ENCODE data around the gene TSPAN13. TPM values are rescaled to one million over a fixed set of nuclear protein-coding genes. Genes with fewer than 3 reads are reported as not detected.

TSPAN13 gene
- total and polyA plus RNA-seq, 2 of the 8 experiments (the other 6 are each of a cell fraction or from before 2014, with no cell fraction given), result 15.3 to 28.1 TPM

GRCh38 chr7:16773884-16774283, 20.3 kb downstream of the TSPAN13 start:
- no peaks in the 10 kb centered on the region for H3K23me2 ChIP-seq (ENCODE audit: low read depth, low read length)
- no peak overlapping the region for H3K23ac ChIP-seq (ENCODE audit: insufficient read length)
- H3K27ac ChIP-seq (ENCODE audit: low read depth, low read length), result no peak overlapping the region
- no peak overlapping the region for H3K18ac ChIP-seq (ENCODE audit: extremely low read depth, low read length)
- 87% methylated on average over 2 of the region's 2 CpGs; no CpG with 5 or more reads in 1 of the 2 experiments for WGBS, 2 experiments (ENCODE audit: extremely low coverage in 1 of 2, insufficient coverage in 1 of 2, insufficient read length in 1 of 2, insufficient replicate concordance in 2 of 2, low coverage in 1 of 2, low lambda C conversion rate in 2 of 2, missing lambda C conversion rate in 1 of 2)
- H2BK120ac ChIP-seq (replicated peaks; ENCODE audit: low read depth, low read length), result no peak overlapping the region
- ChIA-PET CTCF (ENCODE audit: partially characterized antibody) (no interaction called here), POLR2A (ENCODE audit: partially characterized antibody) (no interaction called here)
- no peaks in the 10 kb centered on the region for H3K36me3 ChIP-seq (ENCODE audit: control insufficient read depth in 2 of 4, insufficient read depth in 4 of 4, low read length in 3 of 4)
- FAIRE-seq (no peak), DNase-seq (ENCODE audit: low read depth in 1 of 2, low spot score in 2 of 2) (no peak)
- H3K4me1 ChIP-seq (replicated peaks in 1 of 4; ENCODE audit: control insufficient read depth in 3 of 4, insufficient read depth in 4 of 4, low read length in 3 of 4), result peaks cover 0 to 8% (median 5%) of the 10 kb centered on the region in 4 experiments; a peak in 3 of 7 replicates
- no peaks in the 10 kb centered on the region for H3K27me3 ChIP-seq (replicated peaks in 1 of 4; ENCODE audit: control insufficient read depth in 3 of 4, extremely low read depth in 1 of 4, insufficient read depth in 3 of 4, low read length in 3 of 4)
- H3K4me3 ChIP-seq (ENCODE audit: extremely low read depth in 1 of 4, insufficient read depth in 2 of 4, low read depth in 3 of 4, low read length in 4 of 4), result no peak overlapping the region
- H3K4ac ChIP-seq (replicated peaks; ENCODE audit: insufficient read length, low read depth, low read length), result no peak overlapping the region
- peaks cover 0 to 4% of the 10 kb centered on the region in 2 experiments; a peak in 1 of 4 replicates for H3K79me2 ChIP-seq (ENCODE audit: control insufficient read depth in 1 of 2, insufficient read depth in 2 of 2, low read length in 2 of 2)
- no peak overlapping the region for H4K8ac ChIP-seq (ENCODE audit: extremely low read depth, insufficient read depth, low read length)
- H3K4me2 ChIP-seq (ENCODE audit: insufficient read depth in 1 of 2, low read depth in 2 of 2, low read length in 2 of 2), result no peak overlapping the region
- H2AK5ac ChIP-seq (ENCODE audit: low read depth, low read length), result no peak overlapping the region
- H2BK12ac ChIP-seq (ENCODE audit: low read depth, low read length), result no peak overlapping the region
- H4K91ac ChIP-seq (replicated peaks; ENCODE audit: insufficient read length, low read length), result no peak overlapping the region
- no peak overlapping the region for H3K56ac ChIP-seq (replicated peaks; ENCODE audit: insufficient read length, low read depth, low read length)
- no peak overlapping the region for H2BK20ac ChIP-seq (ENCODE audit: low read length)
- H2AFZ ChIP-seq (ENCODE audit: low read length), result no peak overlapping the region
- no peaks in the 10 kb centered on the region for H3K79me1 ChIP-seq (ENCODE audit: low read depth, low read length)
- no peak overlapping the region for H3K14ac ChIP-seq (ENCODE audit: insufficient read length)
- H2BK5ac ChIP-seq (ENCODE audit: low read depth, low read length), result no peak overlapping the region
- no peak overlapping the region for H2BK15ac ChIP-seq (ENCODE audit: low read length)
- no peak overlapping the region for H4K5ac ChIP-seq (ENCODE audit: insufficient read length, low read depth, low read length)
- no peaks in the 10 kb centered on the region for H3K9me3 ChIP-seq (ENCODE audit: insufficient read depth in 2 of 2, low read depth in 1 of 2, low read length in 1 of 2)
- no peak overlapping the region for H3K9ac ChIP-seq (replicated peaks in 1 of 4; ENCODE audit: extremely low read depth in 1 of 4, low read depth in 3 of 4, low read length in 3 of 4)
- H4K20me1 ChIP-seq (replicated peaks in 1 of 2; ENCODE audit: control insufficient read depth in 1 of 2, insufficient read depth in 2 of 2, low read length in 2 of 2), result no peaks in the 10 kb centered on the region
- TF ChIP-seq CBX8 (IDR thresholded peaks at IDR 0.05; ENCODE audit: borderline replicate concordance, low read depth, low read length) (no peak), SIRT6 (IDR thresholded peaks at IDR 0.05; ENCODE audit: low read length) (no peak), CTBP2 (IDR thresholded peaks at IDR 0.05; ENCODE audit: borderline replicate concordance, insufficient read depth, insufficient read length, low read length) (no peak), SIX5 (IDR thresholded peaks at IDR 0.05; ENCODE audit: low read depth, low read length) (no peak), EZH2 (IDR thresholded peaks at IDR 0.05; ENCODE audit: low read depth, low read length, severe bottlenecking) (no peak), BRCA1 (IDR thresholded peaks at IDR 0.05; ENCODE audit: low read depth, low read length) (no peak)
